GM12872 (cell line): ENCODE data around the gene RBM47.

ENCODE experiments used
- TF ChIP-seq, protein P1 (sequence below): IDR thresholded peaks from 3 replicates; pipeline ENCODE4 v1.5.1; 2011; ENCODE audit warnings: low read depth, mild to moderate bottlenecking, low read length, moderate library complexity; ENCODE audit not compliant: insufficient read depth

Gene RBM47

DNA sequence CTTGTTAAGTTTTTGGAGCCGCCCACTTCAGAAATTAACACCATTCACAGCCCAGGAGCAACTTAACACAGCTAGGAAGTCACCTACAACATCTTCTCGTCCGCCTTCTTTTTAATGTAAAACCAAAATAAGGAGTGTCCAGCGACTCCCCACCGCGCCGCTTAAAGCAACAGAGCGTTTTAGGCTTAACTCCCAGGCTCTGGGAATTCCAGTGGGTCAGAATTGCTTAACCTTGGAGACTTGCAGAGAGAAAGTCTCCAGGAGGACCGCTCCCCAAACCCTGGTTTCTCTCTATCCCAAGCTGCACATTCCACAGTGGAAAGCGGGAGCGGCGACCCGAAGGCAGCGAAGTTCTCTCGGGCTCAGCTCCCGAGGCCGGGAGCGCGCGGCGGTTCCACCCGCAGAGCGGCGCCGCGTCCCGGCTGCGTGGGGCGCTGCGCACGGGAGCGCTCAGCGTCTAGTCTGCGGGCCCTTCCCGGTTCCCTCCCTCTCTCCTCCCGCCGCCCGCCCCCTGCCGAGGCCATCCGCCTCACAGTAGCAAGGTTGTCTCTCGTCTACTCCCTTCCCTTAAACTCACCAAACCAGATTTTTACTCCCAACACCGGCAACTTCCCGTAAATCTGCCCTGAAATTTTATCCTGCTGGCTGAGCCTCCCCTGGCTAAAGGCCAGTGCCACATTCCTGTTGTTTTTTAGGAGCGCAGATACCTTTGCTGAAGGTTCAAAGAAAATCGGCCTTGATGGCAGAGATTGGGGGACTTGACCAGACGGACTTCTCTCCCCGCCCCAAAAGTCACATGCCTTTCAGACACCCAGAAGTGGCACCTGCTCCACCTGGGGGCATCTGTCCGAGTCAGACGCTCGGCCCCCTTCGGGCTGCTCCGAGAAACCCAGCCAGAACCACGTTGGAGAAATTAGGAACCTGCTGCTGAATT lies at the start of gene RBM47:
RBM47 (minus strand) TSS at position 464 of the 934 bp plus-strand sequence. CDS start 190,971 bp downstream, outside the sequence.
- TF ChIP-seq, protein P1, sequence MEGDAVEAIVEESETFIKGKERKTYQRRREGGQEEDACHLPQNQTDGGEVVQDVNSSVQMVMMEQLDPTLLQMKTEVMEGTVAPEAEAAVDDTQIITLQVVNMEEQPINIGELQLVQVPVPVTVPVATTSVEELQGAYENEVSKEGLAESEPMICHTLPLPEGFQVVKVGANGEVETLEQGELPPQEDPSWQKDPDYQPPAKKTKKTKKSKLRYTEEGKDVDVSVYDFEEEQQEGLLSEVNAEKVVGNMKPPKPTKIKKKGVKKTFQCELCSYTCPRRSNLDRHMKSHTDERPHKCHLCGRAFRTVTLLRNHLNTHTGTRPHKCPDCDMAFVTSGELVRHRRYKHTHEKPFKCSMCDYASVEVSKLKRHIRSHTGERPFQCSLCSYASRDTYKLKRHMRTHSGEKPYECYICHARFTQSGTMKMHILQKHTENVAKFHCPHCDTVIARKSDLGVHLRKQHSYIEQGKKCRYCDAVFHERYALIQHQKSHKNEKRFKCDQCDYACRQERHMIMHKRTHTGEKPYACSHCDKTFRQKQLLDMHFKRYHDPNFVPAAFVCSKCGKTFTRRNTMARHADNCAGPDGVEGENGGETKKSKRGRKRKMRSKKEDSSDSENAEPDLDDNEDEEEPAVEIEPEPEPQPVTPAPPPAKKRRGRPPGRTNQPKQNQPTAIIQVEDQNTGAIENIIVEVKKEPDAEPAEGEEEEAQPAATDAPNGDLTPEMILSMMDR: peak; percentile 43

DNA sequence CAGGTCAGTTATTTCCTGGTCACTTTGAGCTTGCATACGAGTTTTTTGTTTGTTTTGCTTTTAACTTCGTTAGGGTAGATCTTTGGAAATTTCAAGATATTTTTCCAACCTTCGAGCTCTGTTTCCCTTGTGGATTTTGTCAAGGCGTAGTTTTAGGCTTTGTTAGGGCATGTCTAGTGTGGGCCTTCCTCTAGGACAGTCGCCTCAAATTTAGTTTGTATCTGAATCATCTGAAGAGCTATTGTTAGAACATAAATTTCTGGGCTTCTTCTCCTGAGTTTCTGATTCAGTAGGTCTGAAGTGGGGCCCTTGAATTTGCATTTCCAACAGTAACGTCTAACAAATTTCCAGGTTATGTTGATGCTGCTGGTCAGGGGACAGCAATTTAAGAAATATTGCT lies 48.8 kb upstream of the RBM47 start:
- TF ChIP-seq, protein P1: no peak

DNA sequence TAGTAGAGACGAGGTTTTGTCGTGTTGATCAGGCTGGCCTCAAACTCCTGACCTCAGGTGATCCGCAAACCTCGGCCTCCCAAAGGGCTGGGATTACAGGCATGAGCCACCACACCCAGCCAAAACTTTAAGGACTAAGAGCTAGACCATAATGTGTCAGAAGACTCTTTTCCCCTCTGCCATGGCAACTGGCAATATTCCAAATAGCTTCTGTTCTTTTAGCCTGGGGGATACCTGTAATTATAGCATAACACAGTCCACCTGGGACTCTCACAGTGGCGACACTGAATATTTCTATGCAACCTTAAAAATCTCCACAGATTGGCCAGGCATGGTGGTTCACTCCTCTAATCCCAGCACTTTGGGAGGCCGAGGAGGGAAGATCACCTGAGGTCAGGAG lies 45.5 kb upstream of the RBM47 start:
- TF ChIP-seq, protein P1: no peak

DNA sequence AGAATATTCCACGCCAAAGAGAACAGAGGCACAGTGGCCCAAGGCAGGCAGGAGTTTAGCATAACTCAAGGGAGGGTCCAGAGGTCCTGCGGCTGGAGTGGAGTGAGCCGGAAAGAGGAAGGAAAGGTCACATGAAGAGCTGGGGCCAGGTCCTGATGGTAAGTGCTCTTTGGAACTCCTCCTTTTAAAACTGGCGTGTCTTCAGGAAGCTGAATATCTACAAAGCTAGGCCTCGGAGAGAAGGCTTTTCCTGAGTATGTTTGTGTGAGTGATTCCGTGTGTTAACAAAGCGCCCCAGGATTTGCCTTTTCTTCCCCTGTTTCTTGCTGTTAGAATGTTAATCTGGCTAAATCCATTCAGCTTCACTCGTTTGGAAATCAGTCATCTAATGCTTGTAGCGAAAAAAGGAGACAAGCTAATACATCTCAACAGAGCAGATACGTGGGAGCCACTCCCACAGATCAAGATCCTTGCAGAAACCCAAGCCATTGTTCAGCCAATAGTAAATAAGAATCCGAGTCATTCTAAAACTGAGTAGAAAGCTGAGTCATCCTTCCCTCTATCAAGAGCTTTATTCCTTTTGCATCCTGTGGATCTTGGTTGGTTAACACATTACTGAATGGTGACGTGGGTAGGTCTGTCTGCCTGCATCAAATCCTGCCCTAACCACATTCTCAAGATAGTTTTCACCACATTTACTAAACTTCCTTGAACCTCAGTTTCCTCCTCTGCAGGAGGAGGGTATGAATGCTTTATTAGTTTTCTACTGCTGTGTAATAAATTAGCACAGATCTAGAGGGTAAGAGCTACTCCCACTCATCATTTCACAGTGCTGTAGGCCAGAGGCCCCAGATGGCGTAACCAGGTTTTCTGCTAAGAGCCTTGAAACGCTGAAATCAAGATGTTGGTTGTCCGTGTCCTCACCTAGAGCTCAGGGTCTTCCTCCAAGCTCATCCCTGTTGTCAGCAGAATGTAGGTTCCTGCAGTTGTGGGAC lies 43.2 kb upstream of the RBM47 start:
- TF ChIP-seq, protein P1: no peak

DNA sequence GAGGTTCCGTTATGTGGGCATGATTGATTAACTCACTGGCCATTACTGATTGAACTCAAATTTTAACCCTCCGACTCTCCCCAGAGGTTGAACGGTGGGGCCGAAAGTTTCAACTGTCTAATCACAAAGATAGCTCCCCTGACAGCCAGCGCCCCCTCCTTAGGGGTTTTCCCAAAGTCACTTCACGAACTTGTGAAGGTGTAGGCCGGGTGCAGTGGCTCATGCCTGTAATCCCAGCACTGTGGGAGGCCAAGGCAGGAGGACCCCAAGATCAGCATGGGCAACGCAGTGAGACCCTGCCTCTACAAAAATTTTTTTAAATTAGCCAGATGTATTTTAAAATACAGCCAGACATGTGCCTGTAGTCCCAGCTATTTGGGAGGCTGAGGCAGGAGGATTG lies 39.8 kb upstream of the RBM47 start:
- TF ChIP-seq, protein P1: no peak

DNA sequence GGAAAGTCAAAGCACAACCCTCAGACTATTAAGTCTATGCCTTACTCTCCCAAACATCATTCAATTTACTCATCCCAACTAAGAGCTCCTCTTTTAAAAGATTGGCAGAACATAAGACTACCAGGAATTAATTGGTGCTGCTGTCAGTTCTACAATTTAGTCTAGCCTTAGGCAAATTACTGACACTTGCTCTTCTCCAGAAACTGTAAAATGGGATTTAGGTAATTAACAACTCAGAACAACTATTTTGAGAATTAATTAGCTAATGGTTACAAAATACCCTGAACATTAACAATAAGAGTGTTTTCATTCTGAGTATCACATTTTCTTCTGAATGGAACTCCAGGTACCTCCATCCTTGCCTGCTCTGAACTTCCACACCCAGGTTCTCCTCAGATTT lies 36.2 kb upstream of the RBM47 start:
- TF ChIP-seq, protein P1: no peak
